Glutamatergic neuron (in vitro differentiated cells): ENCODE results near the gene WDFY4. TPM values are rescaled to one million over a fixed set of nuclear protein-coding genes. Genes with fewer than 3 reads are reported as not detected.

Experiments used
- DNase-seq: peaks from one replicate; pipeline ENCODE4 v3.0.0; 2022
- H3K27ac Mint-ChIP-seq: one replicate; pipeline ENCODE4 v1.8.0; 2020; ENCODE audit warnings: mild to moderate bottlenecking, mixed read lengths, inconsistent platforms; ENCODE audit not compliant: unreplicated experiment
- H3K27me3 Mint-ChIP-seq: one replicate; pipeline ENCODE4 v1.8.0; 2020; ENCODE audit warnings: mild to moderate bottlenecking, moderate library complexity, mixed read lengths, inconsistent platforms; ENCODE audit not compliant: unreplicated experiment
- H3K36me3 Mint-ChIP-seq: one replicate; pipeline ENCODE4 v1.8.0; 2020; ENCODE audit warnings: mild to moderate bottlenecking, mixed read lengths, inconsistent platforms; ENCODE audit not compliant: unreplicated experiment
- H3K4me1 Mint-ChIP-seq: one replicate; pipeline ENCODE4 v1.8.0; 2020; ENCODE audit warnings: mild to moderate bottlenecking, low read depth, mixed read lengths, inconsistent platforms; ENCODE audit not compliant: unreplicated experiment
- H3K4me3 Mint-ChIP-seq: one replicate; pipeline ENCODE4 v1.8.0; 2020; ENCODE audit warnings: mild to moderate bottlenecking, mixed read lengths, inconsistent platforms; ENCODE audit not compliant: unreplicated experiment
- H3K9me3 Mint-ChIP-seq: one replicate; pipeline ENCODE4 v1.8.0; 2020; ENCODE audit warnings: mild to moderate bottlenecking, moderate library complexity, mixed read lengths, inconsistent platforms; ENCODE audit not compliant: unreplicated experiment
- total RNA-seq: library from RNA; stranded (reverse); fragmentation: NEBNext Ultra II Directional; extraction: Animal tissue kit (Norgen Biotek cat#: 25700); gene quantifications from one replicate; pipeline ENCODE4 v1.2.1, GENCODE V29; 2021; ENCODE audit not compliant: unreplicated experiment
- TF ChIP-seq, protein P1 (sequence below): fragments of 200-600 bp; sonication (generic); IDR thresholded peaks from one replicate; pipeline ENCODE4 v1.5.0; 2021; ENCODE audit not compliant: partially characterized antibody, unreplicated experiment

Gene WDFY4
- total RNA-seq, 1 donor from 2014 or later = not detected

DNA sequence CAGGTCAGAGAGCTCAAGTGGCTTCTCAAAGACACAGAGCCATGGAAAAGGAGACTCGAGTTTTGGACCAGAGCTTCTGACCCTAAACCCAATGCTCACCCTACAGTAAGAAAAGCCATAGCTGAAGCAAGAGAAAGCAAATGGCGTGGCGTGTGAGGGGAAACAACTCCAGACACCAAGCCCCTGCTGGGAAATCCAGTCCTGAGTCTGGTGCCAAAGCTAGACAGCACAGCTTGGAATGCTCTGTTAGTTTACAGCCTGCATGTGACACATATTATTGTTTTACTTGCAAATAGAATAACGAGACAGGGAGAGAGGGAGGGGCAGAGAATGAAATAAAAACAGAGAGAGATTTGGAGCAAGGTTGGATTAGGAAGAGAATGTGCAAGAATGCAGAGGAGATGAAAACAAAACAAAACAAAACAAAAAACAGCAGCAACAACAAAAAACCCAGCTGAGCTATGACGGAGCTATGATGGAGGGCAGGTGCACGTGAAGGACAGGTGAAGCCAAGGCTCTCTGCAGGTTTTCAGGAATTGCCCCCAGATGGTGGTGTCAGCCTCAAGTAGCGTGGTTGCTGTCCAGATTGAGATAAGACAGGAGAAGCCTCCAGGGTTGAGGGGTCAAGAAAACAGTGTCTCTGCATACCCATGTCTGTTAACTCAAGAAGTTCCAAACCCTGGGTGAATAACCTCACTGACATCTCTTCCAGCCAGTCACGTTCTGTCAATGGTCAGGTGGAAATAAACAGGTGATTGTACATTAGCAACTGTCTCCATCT is 324.7 kb downstream of the WDFY4 start:
- no peak for DNase-seq
- TF ChIP-seq, protein P1, sequence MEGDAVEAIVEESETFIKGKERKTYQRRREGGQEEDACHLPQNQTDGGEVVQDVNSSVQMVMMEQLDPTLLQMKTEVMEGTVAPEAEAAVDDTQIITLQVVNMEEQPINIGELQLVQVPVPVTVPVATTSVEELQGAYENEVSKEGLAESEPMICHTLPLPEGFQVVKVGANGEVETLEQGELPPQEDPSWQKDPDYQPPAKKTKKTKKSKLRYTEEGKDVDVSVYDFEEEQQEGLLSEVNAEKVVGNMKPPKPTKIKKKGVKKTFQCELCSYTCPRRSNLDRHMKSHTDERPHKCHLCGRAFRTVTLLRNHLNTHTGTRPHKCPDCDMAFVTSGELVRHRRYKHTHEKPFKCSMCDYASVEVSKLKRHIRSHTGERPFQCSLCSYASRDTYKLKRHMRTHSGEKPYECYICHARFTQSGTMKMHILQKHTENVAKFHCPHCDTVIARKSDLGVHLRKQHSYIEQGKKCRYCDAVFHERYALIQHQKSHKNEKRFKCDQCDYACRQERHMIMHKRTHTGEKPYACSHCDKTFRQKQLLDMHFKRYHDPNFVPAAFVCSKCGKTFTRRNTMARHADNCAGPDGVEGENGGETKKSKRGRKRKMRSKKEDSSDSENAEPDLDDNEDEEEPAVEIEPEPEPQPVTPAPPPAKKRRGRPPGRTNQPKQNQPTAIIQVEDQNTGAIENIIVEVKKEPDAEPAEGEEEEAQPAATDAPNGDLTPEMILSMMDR = no peak
- H3K4me3 Mint-ChIP-seq = no peak overlapping the region
- H3K9me3 Mint-ChIP-seq = peaks cover 8% of the 10 kb centered on the region
- H3K27me3 Mint-ChIP-seq = peaks cover 6% of the 10 kb centered on the region
- peaks cover 11% of the 10 kb centered on the region for H3K36me3 Mint-ChIP-seq
- H3K27ac Mint-ChIP-seq = no peak overlapping the region
- H3K4me1 Mint-ChIP-seq = peaks cover 20% of the 10 kb centered on the region

DNA sequence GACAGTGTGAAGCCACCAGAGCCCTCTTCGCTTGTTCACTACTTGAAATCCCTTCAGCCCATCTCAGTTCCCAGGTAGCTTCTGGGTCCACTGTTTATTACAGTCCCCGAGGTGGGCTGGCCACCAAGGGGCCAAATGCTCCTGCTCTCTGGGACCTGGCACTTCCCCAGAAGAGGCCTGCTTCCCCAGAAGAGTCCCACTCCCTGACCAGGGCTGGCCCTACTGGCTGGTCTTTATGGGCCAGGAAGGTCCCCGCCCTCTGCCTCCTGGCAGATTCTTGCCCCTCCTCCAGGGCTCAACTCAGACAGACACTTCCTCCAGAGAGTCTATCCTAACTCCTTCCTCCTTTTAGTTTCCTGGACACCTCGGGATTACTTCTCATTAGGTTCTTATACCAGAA is 325.6 kb downstream of the WDFY4 start:
- Mint-ChIP-seq H3K9me3 (peaks cover 11% of the 10 kb centered on the region), H3K4me1 (peaks cover 23% of the 10 kb centered on the region), H3K36me3 (peaks cover 4% of the 10 kb centered on the region), H3K4me3 (no peak overlapping the region), H3K27me3 (peaks cover 6% of the 10 kb centered on the region), H3K27ac (no peak overlapping the region)
- TF ChIP-seq, protein P1 = no peak
- no peak for DNase-seq

DNA sequence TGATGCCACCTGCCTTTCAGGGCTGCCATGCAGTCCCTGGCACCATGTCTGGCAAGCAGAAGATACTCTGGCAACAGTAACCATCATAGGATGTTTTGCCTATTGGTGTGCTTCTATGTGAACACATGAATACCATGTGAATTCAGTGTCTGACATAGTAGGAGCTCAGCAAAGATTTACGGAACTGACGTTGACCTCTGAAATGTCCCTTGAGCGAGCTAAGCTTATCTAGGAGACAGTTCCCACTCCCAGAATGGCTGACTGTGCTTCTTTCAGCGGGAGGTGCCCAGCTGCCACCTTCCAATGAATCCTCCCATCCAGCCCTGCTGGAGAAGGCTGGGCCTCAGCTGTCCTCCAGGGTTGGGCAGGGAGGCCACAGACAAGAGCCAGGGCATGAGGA is 326.2 kb downstream of the WDFY4 start:
- peaks cover 11% of the 10 kb centered on the region for H3K9me3 Mint-ChIP-seq
- no peak for DNase-seq
- TF ChIP-seq, protein P1 = no peak
- H3K36me3 Mint-ChIP-seq = no peaks in the 10 kb centered on the region
- H3K4me1 Mint-ChIP-seq = peaks cover 23% of the 10 kb centered on the region
- no peak overlapping the region for H3K4me3 Mint-ChIP-seq
- H3K27ac Mint-ChIP-seq = no peak overlapping the region
- H3K27me3 Mint-ChIP-seq = peaks cover 6% of the 10 kb centered on the region

DNA sequence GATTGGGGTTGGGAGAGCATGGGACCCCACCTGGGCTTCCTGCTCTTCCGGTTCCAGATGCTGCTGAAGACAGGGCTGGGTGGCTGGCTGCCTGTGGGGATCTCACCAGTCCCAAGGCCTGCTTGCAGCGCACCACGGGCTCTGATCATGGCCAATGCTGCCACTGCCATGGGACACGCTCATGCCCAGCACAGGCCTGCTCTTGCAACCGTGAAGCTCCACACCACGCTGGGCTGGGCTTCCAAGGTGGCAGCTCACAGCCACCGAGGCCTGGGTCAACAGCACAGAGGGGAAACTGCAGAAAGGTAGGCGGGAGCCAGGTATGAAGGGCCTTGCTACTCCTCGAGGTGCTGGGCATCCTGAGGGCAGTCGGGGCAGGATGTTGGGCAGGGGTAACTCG is 327.1 kb downstream of the WDFY4 start:
- Mint-ChIP-seq H3K4me1 (peaks cover 23% of the 10 kb centered on the region), H3K4me3 (no peak overlapping the region), H3K36me3 (no peaks in the 10 kb centered on the region), H3K27me3 (peaks cover 6% of the 10 kb centered on the region), H3K27ac (no peak overlapping the region), H3K9me3 (peaks cover 8% of the 10 kb centered on the region)
- DNase-seq = no peak
- TF ChIP-seq, protein P1 = no peak

DNA sequence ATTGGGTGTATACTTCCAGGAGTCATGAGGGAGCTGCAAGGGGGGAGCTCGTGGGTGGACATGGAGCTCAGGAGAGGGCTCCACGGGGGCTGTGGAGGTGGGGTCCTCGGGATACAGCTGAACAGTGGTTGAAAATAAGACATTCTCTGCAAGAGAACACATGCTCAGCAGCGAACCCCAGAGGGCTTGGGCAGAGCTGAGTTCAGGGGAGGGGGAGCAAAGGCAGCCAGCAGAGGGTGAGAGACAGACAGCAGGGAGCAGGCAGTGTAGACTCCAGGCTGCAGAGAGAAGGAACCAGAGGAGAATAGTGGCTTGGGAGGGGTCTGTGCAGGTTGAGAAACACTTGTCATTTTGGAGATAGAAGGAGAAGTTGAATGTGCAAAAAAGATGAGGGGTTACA is 327.9 kb downstream of the WDFY4 start:
- no peak for DNase-seq
- peaks cover 7% of the 10 kb centered on the region for H3K9me3 Mint-ChIP-seq

More for the DNA sequence above, 327.9 kb downstream of the WDFY4 start:
- H3K36me3 Mint-ChIP-seq = no peaks in the 10 kb centered on the region
- no peak overlapping the region for H3K27ac Mint-ChIP-seq
- peaks cover 19% of the 10 kb centered on the region for H3K4me1 Mint-ChIP-seq
- no peak overlapping the region for H3K4me3 Mint-ChIP-seq
- H3K27me3 Mint-ChIP-seq = peaks cover 6% of the 10 kb centered on the region
- TF ChIP-seq, protein P1 = no peak
